HepG2 (cell line): ENCODE data around the gene NAGS. TPM values are rescaled to one million over a fixed set of nuclear protein-coding genes. Genes with fewer than 3 reads are reported as not detected.

Experiments
- CCDC6 ChIP-seq: sonication (generic); formaldehyde crosslinking; IDR thresholded peaks from 2 replicates; pipeline ENCODE4 v1.8.1; 2022; ENCODE audit warnings: mild to moderate bottlenecking, missing genetic modification reagents, moderate library complexity
- DRAP1 ChIP-seq: IDR thresholded peaks from 2 replicates; pipeline ENCODE4 v1.6.1; 2016; ENCODE audit warnings: missing genetic modification reagents, missing compliant biosample characterization
- GTF2F1 ChIP-seq: fragments of 150-350 bp; IDR thresholded peaks from 2 replicates; pipeline ENCODE4 v1.6.1; 2014; ENCODE audit warnings: low read length
- LCORL ChIP-seq, 2 experiments: fragments of 450-650 bp in 1 of 2; sonication (generic) in 1 of 2; formaldehyde crosslinking in 1 of 2; IDR thresholded peaks; 2 replicates each; pipeline versions ENCODE4 v1.5.0 to v1.6.1; 2017 to 2020; ENCODE audit warnings: antibody characterized with exemption in 1 of 2, missing genetic modification reagents in 1 of 2
- PHF20 ChIP-seq: sonication (generic); formaldehyde crosslinking; IDR thresholded peaks from 2 replicates; pipeline ENCODE4 v1.5.0; 2020; ENCODE audit warnings: mild to moderate bottlenecking, missing genetic modification reagents
- RXRB ChIP-seq: IDR thresholded peaks from 2 replicates; pipeline ENCODE4 v1.6.1; 2016; ENCODE audit warnings: borderline replicate concordance, missing genetic modification reagents, missing compliant biosample characterization
- SOX13 ChIP-seq, 3 experiments: fragments of 450-650 bp in 1 of 3; sonication (generic) in 1 of 3; formaldehyde crosslinking in 1 of 3; IDR thresholded peaks in 2 of 3; conservative IDR thresholded peaks in 1 of 3; 2 replicates each; pipeline versions ENCODE4 v1.5.0 to v1.6.1; 2016 to 2020; ENCODE audit warnings: antibody characterized with exemption in 1 of 3, mild to moderate bottlenecking in 1 of 3, missing compliant biosample characterization in 1 of 3, missing genetic modification reagents in 1 of 3, moderate library complexity in 1 of 3
- SSRP1 ChIP-seq: IDR thresholded peaks from 2 replicates; pipeline ENCODE4 v1.6.1; 2016; ENCODE audit warnings: control low read depth
- TEAD3 ChIP-seq: optimal IDR thresholded peaks from 2 replicates; pipeline ENCODE3; 2016; ENCODE audit warnings: borderline replicate concordance
- UBTF ChIP-seq: sonication (generic); formaldehyde crosslinking; IDR thresholded peaks from 2 replicates; pipeline ENCODE4 v1.4.0; 2020; ENCODE audit warnings: mild to moderate bottlenecking, missing genetic modification reagents
- ZBTB25 ChIP-seq: IDR thresholded peaks from 2 replicates; pipeline ENCODE4 v1.6.1; 2018; ENCODE audit warnings: missing genetic modification reagents
- ZNF18 ChIP-seq: sonication (generic); formaldehyde crosslinking; IDR thresholded peaks from 2 replicates; pipeline ENCODE4 v1.8.0; 2022; ENCODE audit warnings: mild to moderate bottlenecking, missing genetic modification reagents; ENCODE audit not compliant: insufficient replicate concordance
- ZNF224 ChIP-seq: sonication (generic); formaldehyde crosslinking; IDR thresholded peaks from 2 replicates; pipeline ENCODE4 v1.5.0; 2020; ENCODE audit warnings: mild to moderate bottlenecking, missing genetic modification reagents
- ZNF232 ChIP-seq: sonication (generic); formaldehyde crosslinking; IDR thresholded peaks from 2 replicates; pipeline ENCODE4 v1.4.0; 2020; ENCODE audit warnings: missing genetic modification reagents, borderline replicate concordance
- ZNF629 ChIP-seq: sonication (generic); formaldehyde crosslinking; conservative IDR thresholded peaks from 2 replicates; pipeline ENCODE4 v1.5.0; 2020; ENCODE audit warnings: missing genetic modification reagents
- ZNF878 ChIP-seq: sonication (generic); formaldehyde crosslinking; IDR thresholded peaks from 2 replicates; pipeline ENCODE4 v1.8.1; 2023; ENCODE audit warnings: mild to moderate bottlenecking, missing genetic modification reagents, moderate library complexity
- ZSCAN12 ChIP-seq: sonication (generic); formaldehyde crosslinking; IDR thresholded peaks from 2 replicates; pipeline ENCODE4 v1.9.0; 2021; ENCODE audit warnings: mild to moderate bottlenecking, missing genetic modification reagents
- polyA plus RNA-seq, 8 experiments: library from polyadenylated mRNA; depleted of rRNA in 3 of 8; stranded (reverse) in 7 of 8; unstranded in 1 of 8; fragments of >200 nt; fragmentation: Illumina TruSeq in 4 of 8; extraction: Trizol in 4 of 8; gene quantifications; 2 replicates each; pipeline versions ENCODE4 v1.2.1 to v1.2.3, GENCODE V29; 2011 to 2016; ENCODE audit warnings: low read depth in 4 of 8, missing spikeins in 1 of 8, mixed read lengths in 1 of 8; ENCODE audit not compliant: insufficient read depth in 1 of 8
- total RNA-seq, 5 experiments: library from RNA; depleted of rRNA; stranded (reverse); fragments of >200 nt; fragmentation: Illumina TruSeq; extraction: Trizol; gene quantifications; 2 replicates each; pipeline ENCODE4 v1.2.3, GENCODE V29; 2016; ENCODE audit warnings: low read depth in 1 of 5

NAGS gene
- total and polyA plus RNA-seq, 2 of the 13 experiments (the other 11 are each of a cell fraction or from before 2014, with no cell fraction given), result 4.3 to 5.1 TPM

- TF ChIP-seq ZNF18 (peak; percentile 52), SOX13 (IDR thresholded peaks at IDR 0.05) (0 out of 2 replicates have a peak, but pooled peaks have one; percentile 31), SOX13 (CRISPR knock-in tag; conservative IDR thresholded peaks at IDR 0.05 in 1 of 2, IDR thresholded peaks at IDR 0.05 in 1 of 2) (peak in 1 of 2 experiments; percentile 71; a peak in 2 of 4 replicates), SSRP1 (CRISPR knock-in tag) (0 out of 2 replicates have a peak, but pooled peaks have one; percentile 21), ZNF629 (CRISPR knock-in tag) (peak; percentile 100), ZBTB25 (CRISPR knock-in tag) (peak; percentile 87), CCDC6 (CRISPR knock-in tag) (peak; percentile 71; the same call in 1 of the 2 replicates), UBTF (CRISPR knock-in tag) (peak; percentile 43; the same call in 1 of the 2 replicates), GTF2F1 (no peak), ZNF224 (no peak), DRAP1 (CRISPR knock-in tag) (peak; percentile 56; the same call in 1 of the 2 replicates), ZNF232 (0 out of 2 replicates have a peak, but pooled peaks have one; percentile 45), ZSCAN12 (CRISPR knock-in tag) (0 out of 2 replicates have a peak, but pooled peaks have one; percentile 34), TEAD3 (peak; percentile 63), LCORL (IDR thresholded peaks at IDR 0.05) (no peak), LCORL (CRISPR knock-in tag; IDR thresholded peaks at IDR 0.05) (peak; percentile 81), RXRB (CRISPR knock-in tag) (peak; percentile 89), PHF20 (0 out of 2 replicates have a peak, but pooled peaks have one; percentile 18), ZNF878 (peak; percentile 84)
These were observed 2.1 kb upstream of the NAGS start (continued) for GRCh38 chr17:44002141-44002848.
